ENCODE results near the gene NAALADL1.

DNA sequence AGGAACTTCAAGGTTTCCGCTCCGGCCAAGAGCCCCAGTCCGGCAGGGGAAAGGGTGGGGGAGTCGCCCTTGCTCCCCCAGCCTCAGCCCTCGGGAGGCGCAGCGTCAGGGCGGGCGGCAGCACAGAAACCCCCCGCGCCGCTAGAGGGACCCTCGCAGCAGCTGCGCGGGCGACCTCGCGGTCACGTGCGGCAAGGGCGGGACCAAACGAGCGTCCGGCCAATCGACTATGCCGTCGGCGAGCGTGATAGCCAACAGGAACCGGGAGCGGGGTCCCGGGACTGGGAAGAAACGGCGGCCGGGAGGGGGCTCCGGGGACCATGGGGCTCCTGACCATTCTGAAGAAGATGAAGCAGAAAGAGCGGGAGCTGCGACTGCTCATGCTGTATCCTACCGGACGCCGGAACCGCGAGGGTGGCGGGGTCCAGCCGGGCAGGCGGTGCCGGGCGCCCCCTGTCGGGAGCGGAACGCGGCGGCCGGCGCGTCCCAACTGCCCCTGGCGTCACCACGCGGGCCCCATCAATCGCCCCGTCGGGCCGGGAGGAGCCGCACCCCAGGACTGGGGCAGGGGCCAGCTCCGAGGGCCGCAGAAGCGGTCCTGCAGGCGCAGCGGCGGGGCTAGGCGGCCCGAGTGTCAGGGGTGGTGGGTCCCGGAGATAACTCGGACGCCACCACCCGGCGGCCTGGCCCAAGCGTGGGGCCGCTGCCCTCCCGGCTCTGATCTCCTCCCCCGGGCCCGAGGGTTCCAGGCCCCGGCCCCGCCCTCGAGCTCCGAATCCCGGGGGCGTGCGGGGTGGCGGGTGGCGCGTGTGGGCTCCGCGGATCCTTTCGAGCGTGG is 44.2 kb downstream of the NAALADL1 start, which contains the start of gene ARL2:
- TF ChIP-seq, protein P1, sequence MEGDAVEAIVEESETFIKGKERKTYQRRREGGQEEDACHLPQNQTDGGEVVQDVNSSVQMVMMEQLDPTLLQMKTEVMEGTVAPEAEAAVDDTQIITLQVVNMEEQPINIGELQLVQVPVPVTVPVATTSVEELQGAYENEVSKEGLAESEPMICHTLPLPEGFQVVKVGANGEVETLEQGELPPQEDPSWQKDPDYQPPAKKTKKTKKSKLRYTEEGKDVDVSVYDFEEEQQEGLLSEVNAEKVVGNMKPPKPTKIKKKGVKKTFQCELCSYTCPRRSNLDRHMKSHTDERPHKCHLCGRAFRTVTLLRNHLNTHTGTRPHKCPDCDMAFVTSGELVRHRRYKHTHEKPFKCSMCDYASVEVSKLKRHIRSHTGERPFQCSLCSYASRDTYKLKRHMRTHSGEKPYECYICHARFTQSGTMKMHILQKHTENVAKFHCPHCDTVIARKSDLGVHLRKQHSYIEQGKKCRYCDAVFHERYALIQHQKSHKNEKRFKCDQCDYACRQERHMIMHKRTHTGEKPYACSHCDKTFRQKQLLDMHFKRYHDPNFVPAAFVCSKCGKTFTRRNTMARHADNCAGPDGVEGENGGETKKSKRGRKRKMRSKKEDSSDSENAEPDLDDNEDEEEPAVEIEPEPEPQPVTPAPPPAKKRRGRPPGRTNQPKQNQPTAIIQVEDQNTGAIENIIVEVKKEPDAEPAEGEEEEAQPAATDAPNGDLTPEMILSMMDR (IDR thresholded peaks at IDR 0.05) = peak; percentile 28 to 92 (median 79)
- no peak for TF ChIP-seq POLR2A (IDR thresholded peaks at IDR 0.05)
